ENCODE results near the gene PRSS48.
"Not testable (repeated sequence)": the region's sequence is repeated elsewhere in the genome, so short reads cannot be mapped to it uniquely, and the experiment has no call there.

PRSS48 gene

DNA sequence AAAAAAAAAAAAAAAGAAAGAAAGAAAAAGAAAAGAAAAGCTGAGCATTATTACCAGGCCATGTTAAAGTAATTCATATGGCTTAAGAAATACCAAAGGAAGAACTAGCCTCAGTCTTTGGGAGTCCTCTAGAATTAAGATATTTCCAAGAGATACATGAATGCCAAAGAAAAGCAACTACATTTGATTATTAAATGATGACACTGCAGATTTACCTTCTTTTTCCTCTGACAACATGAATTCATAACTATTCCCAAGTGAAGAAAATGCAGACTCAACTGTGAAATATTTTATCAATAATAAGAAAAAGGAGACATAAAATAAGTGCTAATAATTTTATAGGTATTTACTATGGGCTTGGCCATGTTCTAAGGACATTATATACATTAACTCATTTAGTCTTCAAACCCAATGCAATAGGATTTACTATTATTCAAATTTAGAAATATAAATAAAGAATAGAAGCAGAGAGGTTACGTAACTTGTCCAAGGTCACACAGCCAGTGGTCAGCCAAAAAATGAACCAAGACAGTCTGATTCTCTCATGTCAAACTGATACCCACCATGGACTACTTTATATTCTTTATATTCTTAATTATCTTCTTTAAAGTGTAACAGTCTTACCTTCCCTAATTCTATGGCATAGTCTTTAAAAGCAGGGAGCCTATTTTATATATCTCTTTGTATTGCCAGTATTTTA is 41.5 kb downstream of the PRSS48 start:
- DNase-seq (ENCODE audit: low read depth in 2 of 2), result no peak

GRCh38 chr4:151319490-151319889 is 42.5 kb downstream of the PRSS48 start:
- DNase-seq (ENCODE audit: low read depth in 2 of 2), result no peak

DNA sequence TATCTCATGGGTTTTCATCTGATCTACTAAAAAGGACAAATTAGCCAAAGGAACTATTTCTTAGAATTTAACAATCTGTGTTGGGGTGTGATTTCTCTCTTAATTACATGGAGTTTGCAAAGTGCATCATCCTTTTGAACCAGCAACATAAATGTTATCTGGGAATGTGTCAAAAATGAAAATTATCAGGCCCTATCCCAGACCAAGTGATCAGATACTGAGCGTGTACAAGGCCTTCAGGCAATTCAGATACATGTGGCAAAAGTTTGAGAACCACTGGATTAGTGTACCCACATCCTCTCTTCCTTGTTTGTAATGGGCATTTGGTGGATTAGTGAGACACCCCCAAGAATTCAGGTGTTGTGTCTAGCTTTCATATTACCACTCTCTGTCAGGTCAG is 44.6 kb downstream of the PRSS48 start:
- no peak for DNase-seq (ENCODE audit: low read depth in 2 of 2)

GRCh38 chr4:151322161-151322560 is 45.2 kb downstream of the PRSS48 start:
- DNase-seq (ENCODE audit: low read depth in 2 of 2), result not testable (repeated sequence)

DNA sequence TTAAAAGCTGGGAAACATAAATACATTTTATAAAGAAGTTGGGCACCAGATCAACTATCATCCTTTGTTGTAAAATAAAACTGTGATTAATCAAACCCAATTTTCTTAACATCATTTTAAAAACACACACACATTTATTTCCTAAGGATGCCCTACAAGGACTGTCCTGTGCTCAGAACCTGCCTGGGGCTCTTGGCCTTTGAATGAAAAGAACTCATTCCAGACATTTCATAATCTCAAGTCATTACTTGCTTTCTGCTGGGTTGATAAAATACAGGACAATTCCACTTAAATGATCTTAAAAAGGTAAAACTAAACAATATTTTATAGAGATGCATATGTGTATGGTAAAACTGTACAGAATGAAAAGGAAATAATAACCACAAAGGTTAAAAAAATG is 45.6 kb downstream of the PRSS48 start:
- no peak for DNase-seq (ENCODE audit: low read depth in 2 of 2)

GRCh38 chr4:151323667-151324066 is 46.7 kb downstream of the PRSS48 start:
- no peak for DNase-seq (ENCODE audit: low read depth in 2 of 2)

GRCh38 chr4:151324124-151324751 is 47.3 kb downstream of the PRSS48 start:
- no peak for DNase-seq (ENCODE audit: low read depth in 2 of 2)

DNA sequence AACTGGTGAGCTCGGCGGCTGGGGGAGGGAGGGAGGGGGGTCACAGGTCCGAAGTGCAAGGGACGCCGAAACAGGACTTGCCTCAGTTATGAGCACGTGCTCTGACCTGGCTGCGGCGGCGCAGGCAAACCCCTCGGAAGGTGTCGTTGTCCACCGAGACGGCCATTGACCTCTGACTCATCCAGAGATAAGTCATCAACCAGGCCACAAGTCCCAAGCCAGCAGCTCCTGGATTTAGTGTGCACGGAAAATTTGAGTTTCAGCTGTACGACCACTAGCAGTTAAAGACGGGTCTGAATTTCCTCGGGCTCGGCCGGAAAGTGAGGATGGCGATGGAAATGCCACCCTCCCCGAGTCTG is 47.8 kb downstream of the PRSS48 start:
- DNase-seq (ENCODE audit: low read depth in 2 of 2), result no peak

DNA sequence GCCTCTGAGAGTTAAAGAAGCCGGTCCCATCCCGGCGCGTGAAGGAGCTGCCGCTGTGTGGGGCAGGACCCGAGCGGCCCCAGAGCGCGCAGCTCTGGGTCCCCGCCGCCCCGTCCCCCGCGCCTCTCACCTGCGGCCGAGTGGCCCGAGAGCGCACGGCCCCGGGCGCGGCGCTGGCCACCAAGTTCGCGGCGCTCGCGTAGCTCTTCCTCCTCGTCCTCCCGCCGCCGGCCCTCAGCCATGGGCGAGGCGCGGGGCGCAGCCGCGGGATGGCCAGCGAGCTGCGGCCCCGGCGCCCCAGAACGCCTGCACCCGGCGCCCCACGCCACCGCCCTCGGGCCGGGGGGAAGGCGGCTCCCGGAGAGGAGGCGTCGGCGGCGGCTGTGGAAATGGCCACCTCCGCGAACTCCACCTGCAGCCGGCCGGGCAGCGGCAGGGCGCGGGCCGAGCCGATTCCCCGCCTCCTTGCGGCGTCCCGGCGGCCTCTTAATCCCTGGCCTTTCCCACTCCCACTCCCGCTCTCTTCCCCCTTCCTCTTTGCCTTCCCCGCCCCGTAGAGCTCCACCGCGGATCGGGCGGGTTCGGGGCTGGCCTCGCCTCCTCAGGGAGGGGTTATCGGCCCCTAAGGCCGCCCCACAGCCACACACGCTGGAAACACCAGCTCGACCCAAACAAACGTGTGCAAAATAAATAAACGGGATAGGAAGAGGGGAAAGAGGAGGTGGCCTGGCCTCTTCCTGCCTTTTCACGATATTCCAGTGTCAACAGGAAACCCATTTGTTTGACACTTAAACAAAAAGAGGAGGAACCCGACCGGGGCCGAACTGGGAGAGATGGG is 48.4 kb downstream of the PRSS48 start, which contains the start of gene SH3D19:
SH3D19 (minus strand) TSS at position 495 of the 838 bp plus-strand sequence; CDS start at position 242, 253 bp downstream.
- DNase-seq (ENCODE audit: low read depth in 2 of 2), result no peak

DNA sequence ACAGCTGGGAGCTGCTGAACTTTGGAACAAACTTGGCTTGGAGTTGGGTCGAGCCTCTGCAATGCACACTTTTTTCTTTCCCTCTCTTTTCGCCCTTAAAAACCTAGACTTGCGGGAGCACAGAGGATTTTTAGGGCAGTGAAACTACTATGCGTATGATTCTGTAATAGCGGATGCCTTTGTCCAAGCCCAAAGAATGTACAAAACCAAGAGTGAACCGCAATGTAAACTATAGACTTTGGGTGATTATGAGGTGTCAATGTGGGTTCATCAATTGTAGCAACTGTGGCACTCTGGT is 48.9 kb downstream of the PRSS48 start:
- DNase-seq (ENCODE audit: low read depth in 2 of 2), result no peak

- no peak for DNase-seq (ENCODE audit: low read depth in 2 of 2)
These were observed 52.5 kb downstream of the PRSS48 start for GRCh38 chr4:151329217-151330007.

DNA sequence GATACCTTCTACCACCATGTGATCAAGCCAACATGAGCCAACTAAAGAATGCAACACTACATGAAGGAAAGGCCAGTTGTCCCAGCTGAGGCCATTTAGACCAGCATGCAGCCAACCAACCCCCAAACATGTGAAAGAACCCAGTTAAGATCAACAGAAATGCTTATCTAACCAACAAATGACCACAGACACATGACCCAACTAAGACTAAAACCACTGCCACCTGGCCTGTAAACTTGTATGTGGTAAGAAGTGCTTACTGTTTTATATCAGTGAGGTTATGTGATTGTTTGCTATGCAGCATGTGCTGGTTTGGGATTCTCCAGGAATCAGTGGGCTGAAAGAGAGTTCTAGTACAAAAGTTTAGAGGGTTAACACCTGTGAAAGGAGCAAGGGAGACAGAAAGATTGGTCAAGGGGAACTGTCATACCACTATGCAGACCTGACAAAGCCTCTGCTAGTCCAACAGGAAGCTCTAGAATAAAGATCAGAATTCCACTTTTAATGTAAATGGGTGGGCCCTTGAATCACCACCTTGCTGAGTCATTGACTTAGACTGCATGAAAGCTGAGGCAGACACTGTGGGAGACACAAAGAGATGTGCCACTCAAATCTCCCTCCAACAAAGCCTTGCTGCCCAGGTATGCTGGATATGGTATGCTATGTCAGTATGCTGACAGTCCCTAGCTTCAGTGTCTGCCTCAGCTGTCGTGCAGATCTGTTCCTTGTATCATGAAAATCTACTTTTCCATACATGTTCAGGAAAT is 54.5 kb downstream of the PRSS48 start:
- DNase-seq (ENCODE audit: low read depth in 2 of 2), result no peak

DNA sequence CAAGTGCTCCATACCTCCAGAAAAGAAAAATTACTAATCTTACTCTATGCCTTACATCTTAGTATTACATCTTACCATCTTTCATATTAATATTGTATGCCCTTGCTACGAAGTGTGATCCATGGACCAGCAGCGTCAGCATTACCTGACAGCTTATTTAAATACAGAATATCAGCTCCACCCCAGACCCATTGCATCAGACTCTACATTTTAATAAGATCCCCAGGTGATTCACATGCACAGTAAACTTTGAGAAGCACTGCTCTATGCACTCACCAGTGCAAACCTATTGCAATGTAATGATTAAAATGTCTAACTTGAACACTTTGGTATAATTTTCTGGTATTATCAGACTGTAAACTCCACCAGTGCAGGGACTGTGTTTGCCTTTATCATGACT is 62.5 kb downstream of the PRSS48 start:
- DNase-seq (ENCODE audit: low read depth in 2 of 2), result no peak

- DNase-seq (ENCODE audit: low read depth in 2 of 2), result no peak
These were observed 63.9 kb downstream of the PRSS48 start for GRCh38 chr4:151340751-151341385.
